OCI-LY3 (cell line): ENCODE data around the gene TLN1.

Source experiments
- H2AFZ ChIP-seq: fragments of 200-600, 300-600 bp; shearing (Covaris generic); 2 replicates; pipeline ENCODE4 v1.6.0; 2014; ENCODE audit warnings: antibody characterized with exemption, low read depth, low read length
- H3K27ac ChIP-seq: fragments of 200-600, 300-600 bp; sonication (generic); 2 replicates; pipeline ENCODE4 v1.5.1; 2014; ENCODE audit warnings: mild to moderate bottlenecking, low read length, moderate library complexity, mixed read lengths
- H3K27me3 ChIP-seq: fragments of 200-600, 300-600 bp; sonication (generic); 2 replicates; pipeline ENCODE4 v1.6.1; 2014; ENCODE audit warnings: low read depth, low read length, mixed read lengths
- H3K36me3 ChIP-seq: fragments of 200-600, 300-600 bp; sonication (generic); replicated peaks from 2 replicates; pipeline ENCODE3; 2014; ENCODE audit warnings: low read depth, low read length, mixed read lengths
- H3K4me1 ChIP-seq: fragments of 300-600, 200-600 bp; sonication (generic); 2 replicates; pipeline ENCODE4 v1.6.1; 2014; ENCODE audit warnings: low read length, mixed read lengths
- H3K4me2 ChIP-seq: fragments of 200-600, 300-600 bp; sonication (generic); 2 replicates; pipeline ENCODE4 v1.6.1; 2014; ENCODE audit warnings: low read length, mixed read lengths
- H3K4me3 ChIP-seq: fragments of 300-600, 200-600 bp; sonication (generic); 2 replicates; pipeline ENCODE4 v1.5.1; 2014; ENCODE audit warnings: antibody characterized with exemption, mild to moderate bottlenecking, low read length, moderate library complexity
- H3K79me2 ChIP-seq: fragments of 300-600, 200-600 bp; shearing (Covaris generic); 2 replicates; pipeline ENCODE4 v1.6.1; 2014; ENCODE audit warnings: mild to moderate bottlenecking, low read length, mixed read lengths
- H3K9ac ChIP-seq: fragments of 300-600, 200-600 bp; shearing (Covaris generic); 2 replicates; pipeline ENCODE4 v1.6.0; 2014; ENCODE audit warnings: mild to moderate bottlenecking, low read length, moderate library complexity
- H3K9me3 ChIP-seq: fragments of 200-600, 300-600 bp; shearing (Covaris generic); 2 replicates; pipeline ENCODE4 v1.6.1; 2014; ENCODE audit warnings: low read length, mixed read lengths; ENCODE audit not compliant: insufficient read depth
- H4K20me1 ChIP-seq: fragments of 200-600, 300-600 bp; sonication (generic); 2 replicates; pipeline ENCODE4 v1.6.1; 2016; ENCODE audit warnings: low read length, mixed read lengths; ENCODE audit not compliant: insufficient read depth
- CTCF ChIP-seq: fragments of 200-600, 300-600 bp; sonication (generic); IDR thresholded peaks from 2 replicates; pipeline ENCODE4 v1.5.1; 2014; ENCODE audit warnings: antibody characterized with exemption, low read length, low read depth
- EZH2phosphoT487 ChIP-seq: fragments of 200-600 bp; shearing (Covaris generic); IDR thresholded peaks from 2 replicates; pipeline ENCODE4 v1.6.1; 2018; ENCODE audit warnings: antibody characterized with exemption, mixed run types, low read depth

The TLN1 gene

GRCh38 chr9:35750256-35750531 lies 18.2 kb upstream of the TLN1 start:
- Histone ChIP-seq H3K9ac (peak overlapping the region; percentile 85), H3K4me1 (peaks cover 33% of the 10 kb centered on the region), H3K27me3 (no peaks in the 10 kb centered on the region), H3K27ac (peak overlapping the region; percentile 54), H2AFZ (no peak overlapping the region), H3K36me3 (peaks cover 17% of the 10 kb centered on the region), H3K79me2 (peaks cover 46% of the 10 kb centered on the region), H3K9me3 (no peaks in the 10 kb centered on the region), H4K20me1 (peaks cover 17% of the 10 kb centered on the region), H3K4me2 (peak overlapping the region; percentile 81), H3K4me3 (peak overlapping the region; percentile 90)
- no peak for TF ChIP-seq CTCF
- no peak for TF ChIP-seq EZH2phosphoT487

DNA sequence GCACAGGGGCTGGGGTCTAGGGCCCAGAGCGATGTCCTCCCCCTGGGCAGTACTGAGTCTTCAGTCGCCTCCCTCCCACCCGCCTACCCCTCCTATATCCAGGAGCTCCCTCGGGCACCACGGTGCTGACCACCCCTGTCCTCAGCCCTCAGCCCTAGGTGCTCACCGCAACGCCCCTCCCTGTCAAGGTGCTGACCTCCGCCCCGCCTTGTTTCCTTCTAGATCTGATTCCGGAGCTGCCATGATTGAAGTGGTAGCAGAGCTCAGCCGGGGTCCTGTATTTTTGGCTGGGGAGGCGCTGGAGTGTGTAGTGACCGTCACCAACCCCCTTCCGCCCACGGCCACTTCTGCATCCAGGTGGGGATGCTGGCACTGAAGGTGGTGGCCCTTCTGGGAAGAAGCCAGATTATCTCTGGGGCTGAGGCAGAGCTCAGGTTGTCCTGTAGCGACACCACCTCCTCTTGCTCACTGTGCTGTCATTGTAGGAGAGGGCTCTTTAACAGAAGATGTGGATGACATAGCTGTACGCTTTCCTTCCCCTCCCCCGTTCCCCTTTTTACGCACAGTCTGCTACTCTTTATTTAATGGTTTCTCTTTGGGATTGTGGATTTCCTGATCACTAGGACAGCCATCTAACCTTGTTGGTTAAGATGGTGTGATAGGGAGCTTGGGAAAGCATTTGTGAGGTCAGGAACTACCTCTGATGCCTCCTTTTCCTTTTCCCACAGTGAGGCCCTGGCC lies 17.7 kb upstream of the TLN1 start:
- Histone ChIP-seq H3K36me3 (peaks cover 13% of the 10 kb centered on the region), H3K9ac (peak overlapping the region; percentile 85), H3K4me1 (peaks cover 33% of the 10 kb centered on the region), H3K9me3 (no peaks in the 10 kb centered on the region), H3K79me2 (peaks cover 47% of the 10 kb centered on the region), H4K20me1 (peaks cover 17% of the 10 kb centered on the region), H3K4me2 (peak overlapping the region; percentile 81), H3K27me3 (no peaks in the 10 kb centered on the region), H3K4me3 (peak overlapping the region; percentile 90), H3K27ac (peak overlapping the region; percentile 54), H2AFZ (peak overlapping the region; percentile 32)
- no peak for TF ChIP-seq EZH2phosphoT487
- TF ChIP-seq CTCF, result peak; percentile 14

- no peak for TF ChIP-seq CTCF
- TF ChIP-seq EZH2phosphoT487, result no peak
- Histone ChIP-seq H3K4me1 (peaks cover 33% of the 10 kb centered on the region), H3K4me2 (peak within 1 kb of the TSS; percentile 90), H3K27me3 (no peaks in the 10 kb centered on the region), H3K27ac (peak within 1 kb of the TSS; percentile 54), H3K9ac (peak within 1 kb of the TSS; percentile 85), H3K79me2 (peaks cover 50% of the 10 kb centered on the region), H2AFZ (peak within 1 kb of the TSS; percentile 32), H4K20me1 (peaks cover 17% of the 10 kb centered on the region), H3K36me3 (peaks cover 19% of the 10 kb centered on the region), H3K4me3 (peak within 1 kb of the TSS; percentile 90), H3K9me3 (no peaks in the 10 kb centered on the region)
These were observed 17.0 kb upstream of the TLN1 start, which contains the start of the genes GBA2 and RGP1 for GRCh38 chr9:35748858-35749514. TSS of gene GBA2 (minus strand) at chr9:35749228. CDS start at chr9:35748704, 524 bp downstream. TSS of gene RGP1 (plus strand) at chr9:35749287. CDS start at chr9:35749756, 469 bp downstream.

DNA sequence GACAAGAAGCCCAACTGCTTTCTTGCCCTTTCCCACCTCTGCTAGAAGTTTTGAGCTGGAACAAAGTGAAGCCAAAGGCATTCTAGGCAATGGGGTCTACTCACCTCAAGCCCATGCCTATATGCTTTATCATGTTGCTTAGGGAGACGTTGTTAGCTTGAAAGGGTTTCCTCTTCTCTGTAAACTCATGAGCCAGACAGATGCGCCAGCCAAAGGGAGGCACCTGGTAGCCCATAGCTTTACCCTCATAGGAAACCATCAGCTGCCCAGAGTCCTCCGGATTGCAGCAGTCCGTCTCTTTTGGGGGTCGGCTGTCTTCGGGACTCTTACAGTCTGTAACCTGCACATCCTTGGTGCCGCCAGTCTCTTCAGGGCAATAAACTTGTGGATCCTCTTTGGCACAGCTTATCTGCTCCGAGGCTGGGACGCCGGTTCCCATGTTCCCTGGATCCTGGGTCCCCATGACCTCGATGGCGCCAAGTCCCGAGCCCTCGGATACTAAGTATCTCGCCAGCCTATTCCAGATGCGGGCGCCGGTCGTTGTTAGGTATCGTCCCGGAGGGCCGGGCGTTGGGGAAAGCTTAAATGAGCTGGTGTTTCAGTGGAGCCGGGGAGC lies 16.4 kb upstream of the TLN1 start:
- H3K27me3 ChIP-seq, result no peaks in the 10 kb centered on the region
- H3K9ac ChIP-seq, result peak overlapping the region; percentile 85
- H3K36me3 ChIP-seq, result peaks cover 22% of the 10 kb centered on the region
- peak overlapping the region; percentile 90 for H3K4me2 ChIP-seq
- peaks cover 17% of the 10 kb centered on the region for H4K20me1 ChIP-seq
- no peak for TF ChIP-seq CTCF
- no peak for TF ChIP-seq EZH2phosphoT487
- peak overlapping the region; percentile 90 for H3K4me3 ChIP-seq
- 0 out of 2 replicates have a peak overlapping the region, but pooled peaks have one; percentile 32 for H2AFZ ChIP-seq
- H3K27ac ChIP-seq, result peak overlapping the region; percentile 54; the same call in 1 of the 2 replicates
- peaks cover 50% of the 10 kb centered on the region for H3K79me2 ChIP-seq
- peaks cover 33% of the 10 kb centered on the region for H3K4me1 ChIP-seq
- no peaks in the 10 kb centered on the region for H3K9me3 ChIP-seq
